ENCODE data around the gene KRTAP10-7.

GRCh38 chr21:44596068-44596725 is 4.2 kb upstream of the KRTAP10-7 start:
- TF ChIP-seq CTCF (IDR thresholded peaks at IDR 0.05; ENCODE audit: low read length) (no peak), EZH2 (optimal IDR thresholded peaks at IDR 0.05; ENCODE audit: low read depth, low read length) (no peak)
